Activated effector memory CD4-positive, alpha-beta T cell treated with anti-CD3 and anti-CD28 coated beads, Interleukin-2, amount 50 U/mL, for 16 hours (primary cell): ENCODE data around the gene ETAA1.

Experiments
- DNase-seq: peaks from one replicate; pipeline ENCODE4 v3.0.0-alpha.2; 2020

The ETAA1 gene

DNA sequence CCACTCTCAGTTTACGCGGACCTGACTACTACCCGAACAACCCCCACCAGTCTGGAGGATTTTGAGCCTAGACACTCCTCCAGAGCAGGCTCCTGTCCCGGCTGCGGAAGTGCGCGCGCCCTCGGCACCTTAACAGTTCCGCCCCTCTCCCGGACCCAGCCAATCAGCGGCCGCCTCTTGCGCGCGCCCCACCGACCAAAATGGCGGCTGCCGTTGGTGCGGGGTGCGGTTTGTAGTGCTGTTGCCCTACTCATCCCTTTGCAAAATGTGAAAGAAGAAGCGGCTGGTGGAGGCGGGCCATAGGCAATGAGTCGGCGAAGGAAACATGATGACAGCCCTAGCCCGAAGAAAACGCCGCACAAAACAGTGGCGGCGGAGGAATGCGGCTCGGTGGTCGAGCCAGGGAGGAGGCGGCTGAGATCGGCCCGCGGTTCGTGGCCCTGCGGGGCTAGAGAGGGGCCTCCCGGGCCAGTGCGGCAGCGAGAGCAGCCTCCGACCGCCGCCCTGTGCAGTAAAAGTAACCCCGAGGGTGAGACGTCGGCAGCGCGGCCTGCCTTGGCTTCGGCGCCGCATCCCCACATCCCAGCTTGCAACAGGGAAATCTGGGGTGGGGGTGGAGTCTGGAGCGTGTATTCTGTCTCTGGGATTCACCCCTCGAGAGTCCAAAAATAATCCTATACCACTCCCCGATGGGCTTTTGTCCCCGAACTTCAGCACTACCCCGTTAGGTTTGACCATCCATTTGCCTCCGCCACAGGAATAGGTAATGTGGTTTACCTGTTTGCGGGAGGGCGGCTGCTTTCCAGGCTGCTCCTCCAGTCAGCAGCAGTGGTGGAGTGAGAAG lies at the start of gene ETAA1:
Gene ETAA1 (plus strand): TSS at position 191 of the 844 bp plus-strand sequence. CDS start 116 bp downstream, at position 307.
- DNase-seq, result peak; percentile 98

DNA sequence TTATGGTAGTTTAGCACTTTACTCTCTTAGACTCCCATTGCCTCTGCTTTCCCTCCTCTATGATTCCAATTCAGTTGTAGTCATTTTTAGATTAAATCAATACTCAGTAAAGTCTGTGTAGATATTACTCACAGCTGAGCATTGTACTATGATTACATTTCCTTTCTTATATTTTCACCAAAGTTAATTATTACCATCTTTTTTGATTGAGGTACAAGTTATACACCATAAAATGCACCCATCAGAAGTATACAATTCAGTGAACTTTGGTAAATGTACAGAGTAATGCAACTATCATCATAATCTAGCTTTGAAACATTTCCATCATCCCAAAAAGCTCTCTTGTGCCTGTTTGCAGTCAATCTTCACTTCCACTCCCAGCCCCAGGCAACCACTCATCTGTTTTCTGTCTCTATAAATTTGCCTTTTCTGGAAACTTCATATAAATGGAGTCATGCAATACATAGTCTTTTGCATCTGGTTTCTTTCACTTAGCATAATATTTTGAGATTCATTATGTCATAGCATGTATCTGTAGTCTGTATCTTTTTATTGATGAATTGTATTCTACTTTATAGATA lies 30.2 kb upstream of the ETAA1 start:
- no peak for DNase-seq

DNA sequence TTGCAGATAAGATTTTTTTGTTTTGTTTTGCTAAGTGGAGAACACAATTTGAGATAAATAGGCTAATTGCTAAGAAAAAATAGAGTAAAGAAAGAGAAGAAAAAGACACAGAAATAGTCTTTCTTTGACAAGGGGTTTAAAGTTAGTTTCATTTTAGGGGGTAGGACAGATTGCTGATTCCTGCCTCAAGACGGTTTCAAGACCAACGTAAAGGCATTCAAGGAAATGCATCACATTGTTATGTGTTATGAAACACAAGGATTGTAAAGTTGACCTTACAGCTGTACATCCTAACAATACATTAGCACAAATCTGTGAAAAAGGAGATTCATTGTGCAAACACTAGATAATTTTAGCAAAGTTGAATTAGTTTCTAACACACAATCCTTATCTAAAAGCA lies 22.7 kb upstream of the ETAA1 start:
- no peak for DNase-seq

DNA sequence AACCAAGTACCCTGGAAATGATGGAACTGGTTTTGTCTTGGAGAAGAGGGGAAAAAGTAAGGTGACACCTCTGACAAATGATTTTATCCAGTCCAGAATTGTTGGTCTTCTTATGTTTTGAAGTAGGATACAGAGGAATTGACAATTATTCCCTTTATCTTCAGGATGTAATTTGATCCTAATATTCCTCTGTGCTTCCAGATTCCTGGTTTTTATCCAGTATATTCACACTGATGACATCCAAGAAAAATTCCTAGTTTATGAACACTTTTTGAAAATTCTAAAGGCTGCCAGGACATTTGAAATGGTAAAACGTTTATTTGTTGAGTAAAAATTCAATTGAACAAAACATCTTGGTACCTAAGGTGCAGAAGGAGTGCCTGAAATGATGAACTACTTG lies 22.2 kb upstream of the ETAA1 start:
- no peak for DNase-seq

DNA sequence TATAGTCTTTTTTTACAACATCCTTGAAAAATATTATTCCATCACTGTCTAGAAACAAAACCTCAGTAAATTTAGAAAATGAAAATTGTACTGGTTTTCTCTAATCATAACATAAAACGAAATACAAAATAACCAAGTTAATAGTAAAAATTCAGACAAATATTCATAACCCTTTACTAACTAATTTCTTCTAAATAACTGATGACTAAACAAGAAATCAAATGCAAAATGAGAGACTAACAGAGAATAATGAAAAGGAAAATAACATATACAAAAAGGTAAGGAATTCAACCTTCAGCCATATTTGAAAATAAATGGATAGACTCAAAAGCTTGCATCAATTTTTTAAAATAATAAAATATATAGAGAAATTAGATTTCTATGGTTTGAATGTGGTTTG lies 18.6 kb upstream of the ETAA1 start:
- DNase-seq, result no peak

DNA sequence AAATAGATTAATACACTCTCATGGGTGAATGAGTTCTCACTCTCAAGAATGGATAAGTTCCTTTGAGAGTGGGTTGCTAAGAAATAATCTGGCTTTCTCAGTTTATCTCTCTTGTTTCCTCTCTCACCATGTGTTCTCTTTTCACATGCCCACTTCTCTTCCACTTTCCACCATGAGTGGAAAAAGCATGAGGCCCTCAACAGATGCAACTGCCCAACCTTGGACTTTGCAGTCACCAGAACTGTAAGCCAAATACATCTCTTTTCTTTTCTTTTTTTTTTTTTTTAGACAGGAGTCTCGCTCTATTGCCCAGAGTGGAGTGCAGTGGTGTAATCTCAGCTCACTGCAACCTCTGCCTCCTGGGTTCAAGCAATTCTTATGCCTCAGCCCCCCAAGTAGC lies 18.1 kb upstream of the ETAA1 start:
- DNase-seq, result no peak

DNA sequence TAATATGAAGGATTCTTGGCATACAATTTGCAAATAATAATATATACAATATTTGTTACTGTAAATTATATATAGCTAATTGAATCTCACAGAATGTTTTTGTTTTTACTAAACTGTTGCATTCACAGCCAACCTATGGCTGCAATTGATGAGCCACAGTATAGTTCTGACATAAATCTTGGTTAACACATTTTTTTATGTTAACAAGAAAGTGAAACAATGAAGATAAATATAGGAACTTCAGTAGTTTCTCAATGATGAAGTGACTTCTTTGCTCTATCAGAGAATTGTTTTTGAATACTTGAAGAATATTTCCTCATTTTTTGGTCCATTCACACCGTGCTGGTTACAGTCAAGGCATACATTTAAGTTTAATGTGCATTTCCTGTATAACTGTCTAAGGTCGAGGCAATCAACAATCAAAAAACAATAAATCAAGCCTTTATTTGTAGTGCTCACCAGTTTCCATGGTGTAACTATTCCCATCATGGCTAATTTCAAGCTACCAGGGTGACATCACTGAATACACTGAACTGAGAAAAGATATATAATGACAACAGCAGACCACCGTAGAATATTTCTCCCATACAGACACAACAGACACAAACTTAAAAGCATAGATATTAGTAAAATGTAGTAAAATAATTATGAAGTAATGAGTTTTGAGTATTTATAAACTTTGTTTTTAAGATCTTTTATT lies 12.9 kb upstream of the ETAA1 start:
- no peak for DNase-seq

DNA sequence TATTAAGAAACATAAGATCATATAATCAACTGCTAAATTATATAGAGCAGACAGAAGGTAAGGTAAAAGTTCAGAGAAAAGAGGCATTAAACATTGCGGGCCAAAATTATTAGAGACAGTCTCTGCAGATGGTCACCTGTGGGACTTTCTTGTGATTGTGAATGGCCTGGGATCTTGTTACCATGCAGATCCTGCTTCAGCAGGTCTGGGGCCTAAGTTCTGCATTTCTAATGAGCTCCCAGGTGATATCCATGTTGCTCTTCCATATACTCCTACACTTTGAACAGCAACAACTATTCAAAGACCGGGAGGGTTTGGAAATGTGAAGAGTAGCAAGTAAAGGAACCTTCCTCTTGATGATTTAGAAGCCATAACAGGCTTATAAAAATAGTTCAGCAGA lies 8.5 kb upstream of the ETAA1 start:
- DNase-seq, result no peak

DNA sequence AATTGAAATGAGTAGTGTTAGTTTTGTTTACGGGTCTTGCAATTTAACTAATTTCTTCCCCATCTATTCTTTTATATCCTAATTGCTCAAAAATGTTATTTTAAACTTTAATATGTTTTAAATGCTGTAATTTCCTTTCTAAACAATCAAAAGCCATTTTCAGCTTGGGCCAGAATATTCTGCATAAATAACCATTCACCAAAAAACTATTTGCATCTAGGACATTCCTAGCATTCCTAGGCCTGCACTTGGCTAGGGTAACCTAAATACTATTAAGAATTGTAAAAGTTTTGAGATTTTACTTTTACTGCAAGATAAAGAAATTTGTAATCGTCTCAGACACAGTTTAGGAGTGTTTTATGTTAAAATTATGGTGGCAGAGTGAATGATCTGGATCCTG lies 7.8 kb upstream of the ETAA1 start:
- no peak for DNase-seq

DNA sequence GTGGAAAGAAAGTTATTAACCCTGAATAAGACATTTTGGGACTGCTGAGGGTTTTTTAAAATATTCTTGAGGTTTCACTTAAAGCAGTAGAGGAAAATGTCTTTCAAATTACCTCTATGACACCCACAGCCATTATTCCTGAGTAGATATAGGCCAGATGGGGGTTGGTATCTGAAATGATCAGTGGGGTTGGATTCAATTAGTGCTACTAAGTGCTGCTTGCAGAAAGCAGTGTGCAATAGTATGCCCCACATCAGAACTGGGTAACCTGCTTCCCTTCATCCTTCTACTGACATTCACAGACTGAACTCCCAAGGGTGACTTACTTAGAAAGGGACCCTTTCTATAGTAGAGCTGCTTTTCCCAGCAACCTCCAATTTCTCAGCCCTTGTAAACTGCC lies 7.3 kb upstream of the ETAA1 start:
- no peak for DNase-seq

DNA sequence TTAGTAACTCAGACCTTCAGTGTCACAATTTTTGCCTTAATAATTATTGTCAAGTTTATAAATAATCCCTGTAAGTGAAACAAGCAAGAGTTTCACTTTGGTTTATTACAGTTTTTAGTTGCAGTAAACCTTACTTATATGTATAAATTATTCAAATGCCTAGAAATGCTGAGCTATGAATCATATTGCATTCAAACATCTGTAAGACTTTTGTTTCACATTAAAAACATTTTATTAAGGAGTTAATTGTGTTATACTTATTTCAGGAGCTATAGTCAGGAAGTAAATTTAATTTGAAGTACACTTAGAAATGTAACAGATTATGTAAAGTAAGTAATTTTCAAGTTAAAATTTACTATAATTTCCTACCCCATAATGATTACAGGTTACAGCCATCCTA lies 3.9 kb upstream of the ETAA1 start:
- DNase-seq, result no peak

DNA sequence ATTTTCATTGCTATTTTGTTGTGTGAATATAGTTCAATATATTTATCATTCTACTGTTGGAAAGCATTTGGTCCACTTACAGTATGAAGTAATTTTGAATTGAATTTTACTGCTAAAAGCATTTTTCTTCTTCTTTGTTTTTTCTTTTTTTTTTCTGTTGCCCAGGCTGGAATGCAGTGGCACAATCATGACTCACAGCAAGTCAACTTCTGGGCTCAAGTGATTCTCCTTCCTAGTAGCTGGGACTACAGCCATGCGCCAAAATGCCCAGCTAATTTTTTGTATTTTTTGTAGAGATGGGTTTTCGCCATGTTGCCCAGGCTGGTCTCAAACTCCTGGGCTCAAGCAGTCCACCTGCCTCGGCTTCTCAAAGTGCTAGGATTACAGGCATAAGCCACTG lies 2.4 kb upstream of the ETAA1 start:
- DNase-seq, result no peak

DNA sequence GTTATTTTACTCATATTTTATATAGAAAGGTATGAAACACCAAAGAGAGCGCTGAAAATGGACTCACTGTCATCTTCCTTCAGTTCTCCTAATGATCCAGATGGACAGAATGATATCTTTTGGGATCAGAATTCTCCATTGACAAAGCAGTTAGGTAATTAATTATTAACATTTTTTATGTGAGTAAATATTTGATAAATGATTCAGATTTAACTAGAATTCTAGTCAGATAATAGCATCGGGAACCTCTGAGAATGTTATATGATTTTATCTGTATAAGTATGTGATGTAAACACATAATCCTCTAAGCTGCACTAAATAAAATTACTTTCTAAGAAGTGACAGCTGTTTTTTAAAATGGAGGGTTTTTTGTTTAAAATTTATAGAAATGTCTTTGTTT lies 2.0 kb downstream of the ETAA1 start:
- DNase-seq, result no peak

DNA sequence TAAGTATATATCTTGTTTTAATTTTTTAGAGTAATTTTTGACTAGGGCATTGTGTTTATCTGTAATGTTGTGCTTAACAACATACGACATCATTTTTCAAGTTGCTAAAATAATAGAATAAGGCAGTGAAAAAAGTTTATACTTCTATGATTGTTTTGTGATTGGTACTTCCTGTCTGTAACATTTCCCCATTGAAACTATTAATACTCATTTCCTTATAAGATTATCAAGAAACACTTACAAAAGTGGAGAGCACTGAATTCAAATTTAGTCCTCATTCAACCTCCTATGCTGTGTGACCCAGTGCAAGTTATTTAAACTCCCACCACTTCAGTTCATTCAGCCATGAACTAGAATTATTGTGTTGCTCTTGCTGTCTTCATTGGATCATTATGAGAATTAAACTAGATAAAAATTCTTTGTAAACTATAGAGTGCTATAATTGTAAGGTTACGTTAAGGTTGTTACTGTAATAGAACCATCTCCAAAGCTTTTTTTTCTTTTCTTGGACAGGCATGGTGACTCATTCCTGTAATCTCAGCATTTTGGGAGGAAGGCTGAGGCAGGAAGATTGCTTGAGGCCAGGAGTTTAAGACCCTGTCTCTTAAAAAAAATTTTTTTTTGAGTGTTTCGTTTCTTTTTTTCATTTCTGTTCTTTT lies 2.8 kb downstream of the ETAA1 start:
- no peak for DNase-seq

DNA sequence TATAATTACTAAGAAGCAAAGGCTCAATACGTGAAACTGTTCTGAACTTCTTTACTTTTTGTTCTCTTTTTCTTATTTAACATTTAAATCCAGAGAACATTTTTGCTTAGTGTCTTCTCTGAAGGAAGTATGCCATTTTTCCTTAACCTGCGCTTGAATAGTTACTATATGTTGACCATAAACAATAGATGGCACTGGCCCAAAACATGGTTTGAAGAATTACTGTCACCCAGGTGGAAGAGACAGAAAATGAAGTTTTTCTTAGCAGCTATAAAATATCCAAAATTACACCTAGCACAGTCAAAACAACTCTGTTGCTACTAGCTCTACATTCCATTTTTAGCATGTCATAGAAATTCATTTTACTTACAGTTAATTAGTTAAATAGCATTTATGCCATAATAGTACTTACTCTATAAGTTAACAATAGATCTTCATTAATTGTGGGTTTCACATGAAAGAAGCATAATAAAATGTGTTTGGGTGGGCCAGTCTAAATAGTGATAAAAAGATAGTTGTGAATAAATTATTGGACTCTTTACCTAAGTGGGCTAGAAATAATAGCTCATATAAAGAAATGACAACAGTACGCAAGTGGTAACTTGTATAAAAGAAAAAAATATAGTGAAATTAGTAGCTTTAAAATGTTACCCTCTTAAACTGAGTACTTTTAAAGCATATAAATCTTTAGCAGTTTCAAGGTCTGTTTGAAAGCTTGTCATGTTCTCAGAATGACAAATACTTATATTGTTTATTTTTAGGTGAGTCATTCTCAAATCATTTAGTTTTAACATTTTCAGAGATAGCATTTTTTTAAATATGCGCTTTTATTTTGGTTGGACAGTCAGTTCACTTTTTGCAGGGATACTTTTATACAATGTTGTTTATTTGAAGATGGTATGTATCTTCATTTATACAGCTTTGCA lies 3.7 kb downstream of the ETAA1 start:
- DNase-seq, result no peak

DNA sequence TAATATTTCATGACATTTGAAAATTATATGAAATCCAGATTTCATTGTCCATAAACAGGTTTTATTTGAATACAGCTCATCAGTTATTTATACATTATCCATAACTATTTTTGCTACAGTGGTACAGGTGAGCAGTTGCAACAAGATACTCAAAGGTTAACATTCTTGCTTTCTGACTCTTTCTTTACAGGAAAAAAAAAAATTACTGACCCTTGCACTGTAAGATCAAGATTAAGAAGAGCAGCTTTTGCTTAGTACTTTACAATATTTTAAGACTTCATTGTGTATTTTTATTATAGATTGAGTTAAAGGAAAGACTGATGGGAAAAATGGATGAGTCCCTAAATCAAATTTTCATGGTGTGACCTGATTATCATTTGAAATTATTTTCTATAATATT lies 11.2 kb downstream of the ETAA1 start:
- DNase-seq, result no peak

DNA sequence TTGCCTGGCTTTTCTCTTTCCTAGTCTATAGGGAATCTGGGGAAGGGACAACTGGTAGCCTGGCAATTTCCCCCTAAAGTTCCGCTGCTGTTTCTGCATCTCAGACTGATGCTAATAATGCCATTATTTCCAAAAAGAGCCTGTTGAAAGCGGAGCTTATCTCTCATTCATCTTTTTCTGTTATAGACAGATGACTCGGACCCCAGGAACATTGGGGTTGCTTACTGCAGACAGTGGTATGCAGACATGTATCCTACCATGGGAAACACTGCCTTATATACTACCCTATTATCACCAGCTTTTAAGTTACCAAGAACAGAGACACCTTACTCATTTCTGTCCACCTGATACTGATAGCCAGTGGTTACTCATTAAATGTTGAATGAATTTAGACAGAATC lies 15.3 kb downstream of the ETAA1 start:
- DNase-seq, result no peak

DNA sequence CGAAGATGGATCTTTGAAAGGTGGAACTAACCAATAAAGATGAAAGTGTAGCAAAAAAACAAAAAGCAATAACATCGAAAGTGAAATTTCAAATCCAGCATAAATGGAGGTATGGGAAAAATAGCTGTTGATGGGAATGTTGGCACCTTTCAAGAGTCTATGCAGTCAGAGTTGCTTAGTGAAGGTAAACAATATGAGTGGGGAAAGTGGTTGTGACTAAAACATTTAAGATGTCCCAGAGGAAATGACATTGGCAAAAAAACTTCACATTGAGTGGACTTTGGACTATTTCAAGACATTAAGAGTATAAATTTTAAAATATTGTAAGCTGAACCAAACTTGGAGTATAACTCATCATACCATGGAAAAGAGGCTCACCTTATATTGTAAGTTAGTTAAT lies 17.7 kb downstream of the ETAA1 start:
- DNase-seq, result no peak

DNA sequence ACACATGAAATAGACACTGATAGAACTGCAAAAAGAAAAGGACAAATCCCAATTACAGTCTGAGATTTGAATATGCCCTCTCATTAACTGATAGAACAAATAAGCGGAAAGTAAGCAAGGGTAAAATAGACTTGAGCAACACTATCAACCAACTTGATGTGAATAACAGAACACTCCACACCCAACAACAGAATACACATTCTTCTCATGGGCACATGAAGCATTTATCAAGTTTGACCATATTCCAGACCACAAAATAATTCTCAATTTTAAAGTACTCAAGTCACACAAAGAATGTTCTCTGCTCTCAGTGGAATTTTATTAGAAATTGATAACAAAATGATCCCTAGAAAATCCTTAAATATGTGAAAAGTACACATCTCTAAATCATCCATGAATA lies 19.0 kb downstream of the ETAA1 start:
- DNase-seq, result no peak

DNA sequence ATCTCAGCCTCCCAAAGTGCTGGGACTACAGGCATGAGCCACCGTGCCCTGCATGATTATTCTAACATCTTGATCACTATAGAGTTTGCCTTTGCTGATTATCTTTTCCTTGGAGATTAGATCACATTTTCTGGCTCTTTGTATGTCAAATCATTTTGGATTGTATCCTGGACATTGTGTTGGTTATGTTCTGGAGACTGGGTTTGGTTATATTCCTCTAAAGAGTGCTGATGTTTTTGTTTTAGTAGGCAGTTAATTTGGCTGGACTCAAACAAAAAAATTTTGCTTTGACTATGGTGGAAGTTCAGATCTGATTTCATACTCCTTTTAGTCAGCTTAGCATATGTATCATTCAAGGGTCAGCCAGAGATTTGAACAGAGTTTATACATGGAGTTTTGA lies 26.4 kb downstream of the ETAA1 start:
- no peak for DNase-seq

DNA sequence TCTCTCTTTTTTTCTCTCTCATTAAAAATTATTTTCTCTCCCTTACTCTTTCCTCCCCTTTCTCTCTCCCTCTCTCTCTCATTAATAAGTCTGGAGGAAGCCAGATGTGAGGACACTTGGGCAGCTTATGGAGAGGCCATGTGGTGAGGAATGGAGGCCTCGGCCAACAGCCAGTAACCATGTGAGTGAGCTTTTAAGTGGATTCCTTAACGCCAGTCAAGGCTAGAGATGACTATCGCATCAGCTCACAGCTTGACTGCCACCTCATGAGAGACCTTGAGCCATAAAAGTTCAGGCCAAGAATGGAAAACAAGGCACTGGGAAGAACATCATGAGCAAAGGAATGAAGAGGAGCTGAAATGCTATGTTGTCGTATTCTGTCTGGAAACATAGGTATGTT lies 39.1 kb downstream of the ETAA1 start:
- DNase-seq, result no peak

DNA sequence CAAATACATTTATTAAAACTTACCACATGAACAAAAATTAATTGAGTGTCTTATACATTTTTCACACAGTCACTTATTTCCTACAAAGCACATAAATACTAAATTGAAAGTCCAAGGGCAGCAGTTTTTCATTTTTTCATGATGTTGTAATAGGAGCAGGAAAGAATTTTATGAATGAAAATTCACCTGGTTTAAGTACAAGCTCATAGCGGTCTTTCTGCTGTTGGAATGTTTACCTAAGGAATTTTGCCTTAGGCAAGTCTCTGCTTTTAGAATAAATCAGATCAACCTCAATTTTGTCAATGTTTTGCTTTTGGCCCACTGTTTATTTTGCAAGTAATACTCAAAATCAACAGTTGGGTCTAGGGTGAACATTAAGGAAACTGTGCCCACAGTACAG lies 40.0 kb downstream of the ETAA1 start:
- no peak for DNase-seq

DNA sequence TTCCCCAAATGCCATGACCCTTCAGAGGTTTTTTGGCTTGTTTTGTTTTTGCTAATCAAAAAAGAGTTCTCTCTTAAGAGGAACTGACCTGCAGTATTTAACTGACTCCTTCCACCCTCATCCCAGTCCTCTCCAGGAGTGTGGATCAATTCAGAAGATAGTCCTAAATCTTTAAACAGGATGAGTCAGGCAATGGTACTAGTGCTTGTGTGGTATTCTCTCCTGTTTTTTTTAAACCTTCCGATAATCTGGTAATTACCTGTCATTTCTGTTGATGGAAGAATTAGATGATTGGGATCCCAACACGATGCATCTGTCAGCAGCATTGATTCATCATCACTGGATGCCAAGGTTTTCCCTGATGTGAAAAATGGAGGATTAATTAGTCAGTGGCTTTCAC lies 41.2 kb downstream of the ETAA1 start:
- no peak for DNase-seq
